K562 (cell line): Measurements from ENCODE around the gene PPM1H. TPM values are rescaled to one million over a fixed set of nuclear protein-coding genes. Genes with fewer than 3 reads are reported as not detected.

Experiments
- ATAC-seq: fragments of 200-7000 bp; cut with Tn5 transposase; 3 replicates; pipeline ENCODE4 v1.9.1; 2020; ENCODE audit warnings: moderate library complexity
- BruUV-seq: library from RNA; stranded (reverse); fragments of 400-500 nt; replicated peaks from 2 replicates; lab custom pipeline; 2021; lab: Mats Ljungman, UMichigan
- CTCF ChIA-PET: fragments of 300-600 bp; formaldehyde crosslinking; extraction: SDS; loops from one replicate; lab custom pipeline; 2021; ENCODE audit warnings: low intra/inter-chr PET ratio; lab: Yijun Ruan, JAX
- POLR2A ChIA-PET: fragments of 300-600, 350-650 bp; sonication (Branson Sonifier 250); formaldehyde crosslinking; extraction: SDS; loops from one replicate; lab custom pipeline; 2021; ENCODE audit warnings: antibody characterized with exemption, inconsistent platforms; lab: Yijun Ruan, JAX
- DNase-seq, 4 experiments: peaks; one replicate each; pipeline versions ENCODE4 v3.0.0 to v3.0.0-alpha.2; 2011 to 2018; ENCODE audit warnings: low spot score in 3 of 4, mixed read lengths in 3 of 4; ENCODE audit errors: extremely low read depth in 1 of 4
- FAIRE-seq: peaks from 2 replicates; lab custom pipeline; 2011; peaks lifted over from hg19 to GRCh38; lab: Jason Lieb, UNC
- H2AFZ ChIP-seq: 2 replicates; pipeline ENCODE4 v1.6.0; 2011; ENCODE audit warnings: low read depth, low read length, control low read depth, inconsistent platforms
- H3K27ac ChIP-seq: fragments of 200-600 bp; 3 replicates; pipeline ENCODE4 v1.8.0; 2011; ENCODE audit warnings: low read depth, mild to moderate bottlenecking, control low read depth, inconsistent platforms, low read length, moderate library complexity, mixed read lengths; ENCODE audit errors: extremely low read depth
- H3K27me3 ChIP-seq, 2 experiments: fragments of 300-600 bp in 1 of 2; 2 replicates in 1 of 2; 3 replicates in 1 of 2; pipeline versions ENCODE4 v1.6.0 to v1.8.0; 2011; ENCODE audit warnings: inconsistent platforms in 2 of 2, low read length in 2 of 2, mild to moderate bottlenecking in 1 of 2, mixed read lengths in 1 of 2, moderate library complexity in 1 of 2; ENCODE audit not compliant: control insufficient read depth in 2 of 2, insufficient read depth in 2 of 2
- H3K36me3 ChIP-seq: fragments of 300-600 bp; 3 replicates; pipeline ENCODE4 v1.8.0; 2011; ENCODE audit warnings: mild to moderate bottlenecking, low read length, inconsistent platforms; ENCODE audit not compliant: control insufficient read depth, insufficient read depth
- H3K4me1 ChIP-seq, 2 experiments: fragments of 200-600 bp in 1 of 2; replicated peaks in 1 of 2; 2 replicates in 1 of 2; 3 replicates in 1 of 2; pipeline versions ENCODE4 v1.5.1 to v1.8.0; 2011; ENCODE audit warnings: inconsistent platforms in 2 of 2, low read length in 2 of 2, mild to moderate bottlenecking in 1 of 2, mixed read lengths in 1 of 2, moderate library complexity in 1 of 2; ENCODE audit not compliant: control insufficient read depth in 2 of 2, insufficient read depth in 2 of 2
- H3K4me2 ChIP-seq: 2 replicates; pipeline ENCODE4 v1.6.1; 2011; ENCODE audit warnings: low read length, control low read depth, inconsistent platforms, mixed read lengths; ENCODE audit not compliant: insufficient read depth
- H3K4me3 ChIP-seq: fragments of 200-600 bp; sonication (generic), shearing (Covaris generic); 2 replicates; pipeline ENCODE4 v1.5.1; 2016; ENCODE audit warnings: control low read depth, inconsistent platforms
- H3K79me2 ChIP-seq: fragments of 200-600 bp; 3 replicates; pipeline ENCODE4 v1.8.0; 2011; ENCODE audit warnings: low read length, inconsistent platforms; ENCODE audit not compliant: control insufficient read depth, insufficient read depth
- H3K9ac ChIP-seq, 2 experiments: 2 replicates each; pipeline versions ENCODE4 v1.6.0 to v1.6.1; 2011; ENCODE audit warnings: low read depth in 2 of 2, low read length in 2 of 2, control low read depth in 1 of 2, inconsistent platforms in 1 of 2, mild to moderate bottlenecking in 1 of 2, mixed read lengths in 1 of 2; ENCODE audit not compliant: insufficient read depth in 1 of 2
- H3K9me1 ChIP-seq: one replicate; pipeline ENCODE4 v1.6.0; 2011; ENCODE audit warnings: inconsistent platforms, mild to moderate bottlenecking, low read length, moderate library complexity; ENCODE audit not compliant: control insufficient read depth, insufficient read depth
- H3K9me3 ChIP-seq: replicated peaks from 2 replicates; pipeline ENCODE4 v1.5.1; 2011; ENCODE audit warnings: low read depth, low read length, inconsistent platforms; ENCODE audit not compliant: control insufficient read depth, insufficient read depth
- H4K20me1 ChIP-seq: replicated peaks from 2 replicates; pipeline ENCODE4 v1.6.1; 2011; ENCODE audit warnings: low read length, inconsistent platforms, mixed read lengths; ENCODE audit not compliant: control insufficient read depth, insufficient read depth
- DNMT1 ChIP-seq: fragments of 450-650 bp; IDR thresholded peaks from 2 replicates; pipeline ENCODE4 v1.6.1; 2016; ENCODE audit warnings: antibody characterized with exemption, mild to moderate bottlenecking
- HMBOX1 ChIP-seq: sonication (generic); IDR thresholded peaks from 2 replicates; pipeline ENCODE4 v1.6.1; 2016
- HNRNPUL1 ChIP-seq: fragments of 200-400 bp; formaldehyde crosslinking; IDR thresholded peaks from 2 replicates; pipeline ENCODE4 v1.6.1; 2017; ENCODE audit warnings: low read length
- PHB ChIP-seq: fragments of 250-450 bp; sonication (Bioruptor Pico); IDR thresholded peaks from 2 replicates; pipeline ENCODE4 v1.5.0; 2021
- POLR2B ChIP-seq: fragments of 450-650 bp; IDR thresholded peaks from 2 replicates; pipeline ENCODE4 v1.6.1; 2018; ENCODE audit warnings: low read depth; ENCODE audit not compliant: partially characterized antibody
- PTBP1 ChIP-seq: fragments of 200-400 bp; formaldehyde crosslinking; IDR thresholded peaks from 2 replicates; pipeline ENCODE4 v1.6.1; 2017; ENCODE audit warnings: low read depth, low read length
- TCF15 ChIP-seq: fragments of 250-450 bp; sonication (Bioruptor Pico); IDR thresholded peaks from 2 replicates; pipeline ENCODE4 v1.8.0; 2022; ENCODE audit warnings: moderate library complexity, mild to moderate bottlenecking, inconsistent platforms
- ZNF431 ChIP-seq: sonication (generic); formaldehyde crosslinking; IDR thresholded peaks from 2 replicates; pipeline ENCODE4 v1.8.0; 2022; ENCODE audit warnings: mild to moderate bottlenecking, missing genetic modification reagents
- ZNF561 ChIP-seq: fragments of 450-650 bp; formaldehyde crosslinking; conservative IDR thresholded peaks from 2 replicates; pipeline ENCODE4 v1.4.0; 2020; ENCODE audit warnings: mild to moderate bottlenecking, moderate library complexity
- ZNF589 ChIP-seq: fragments of 200-800 bp; sonication (Bioruptor generic); IDR thresholded peaks from 2 replicates; pipeline ENCODE4 v1.6.1; 2016; ENCODE audit warnings: low read depth, missing genetic modification characterization, missing compliant biosample characterization
- WGBS: fragments of 100-300 bp; shearing (Covaris generic); methylation state at CpG from one replicate; pipeline ENCODE4 v1.1.6; 2016; ENCODE audit warnings: low coverage, mixed read lengths; ENCODE audit not compliant: insufficient coverage; ENCODE audit errors: missing lambda C conversion rate; 5-methylcytosine and 5-hydroxymethylcytosine counted together
- in situ Hi-C: fragments of 300-500 bp; cut with MboI; formaldehyde crosslinking; loops from 4 replicates; pipeline ENCODE4 v1.15.0; 2018; ENCODE audit warnings: inconsistent platforms, mixed read lengths
- intact Hi-C: fragments of 100-400 bp; cut with micrococcal nuclease; formaldehyde crosslinking; loops from 2 replicates; pipeline ENCODE4 v1.14.2; 2022
- polyA plus RNA-seq, 8 experiments: library from polyadenylated mRNA; depleted of rRNA in 4 of 8; stranded (reverse) in 5 of 8; unstranded in 3 of 8; fragments of >200 nt; fragmentation: Nextera tagmentation in 2 of 8; fragmentation: Illumina TruSeq in 1 of 8; extraction: Ambion mirVana in 2 of 8; extraction: Trizol in 1 of 8; gene quantifications; 2 replicates each; pipeline versions ENCODE4 v1.2.1 to v1.2.3, GENCODE V29; 2011 to 2014; ENCODE audit warnings: inconsistent platforms in 1 of 8, missing spikeins in 1 of 8
- total RNA-seq, 7 experiments: library from RNA; depleted of rRNA in 6 of 7; stranded (reverse); fragments of >200 nt in 6 of 7; fragmentation: Illumina TruSeq in 2 of 7; extraction: Trizol in 2 of 7; gene quantifications; 2 replicates each; pipeline versions ENCODE4 v1.2.1 to v1.2.3, GENCODE V29; 2011 to 2021; ENCODE audit warnings: low replicate concordance in 1 of 7

Gene PPM1H
- total and polyA plus RNA-seq, 9 of the 15 experiments (the other 6 are each of a cell fraction or from before 2014, with no cell fraction given) = 5.3 to 29.3 (median 11.3) TPM

- Histone ChIP-seq H3K4me1 (no peaks in the 10 kb centered on the region), H3K79me2 (no peaks in the 10 kb centered on the region), H4K20me1 (no peaks in the 10 kb centered on the region), H3K9me3 (no peaks in the 10 kb centered on the region), H3K36me3 (peaks cover 23% of the 10 kb centered on the region; the same call in 1 of the 3 replicates), H2AFZ (no peak overlapping the region), H3K27ac (no peak overlapping the region), H3K27me3 (no peaks in the 10 kb centered on the region), H3K9ac (no peak overlapping the region), H3K9me1 (no peaks in the 10 kb centered on the region), H3K4me2 (no peak overlapping the region), H3K4me3 (no peak overlapping the region)
- 28% methylated on average over 3 of the region's 3 CpGs for WGBS
- ATAC-seq = no peak
- ChIA-PET CTCF (no interaction called here), POLR2A (no interaction called here)
- TF ChIP-seq PTBP1 (no peak), PHB (CRISPR knock-in tag) (no peak), DNMT1 (no peak), ZNF561 (CRISPR knock-in tag) (no peak), ZNF431 (no peak), ZNF589 (no peak), POLR2B (no peak), HMBOX1 (no peak), HNRNPUL1 (no peak), TCF15 (no peak)
- DNase-seq = no peak
- in situ Hi-C loops (no loop called here), intact Hi-C loops (no loop called here)
- no TSS peak for BruUV-seq
- FAIRE-seq = no peak
These were observed 240.8 kb downstream of the PPM1H start for GRCh38 chr12:62694116-62694515.
